Measurements from ENCODE around the gene ALOX5. TPM values are rescaled to one million over a fixed set of nuclear protein-coding genes. Genes with fewer than 3 reads are reported as not detected.
"Not testable (repeated sequence)": the region's sequence is repeated elsewhere in the genome, so short reads cannot be mapped to it uniquely, and the experiment has no call there.

Gene ALOX5
- total RNA-seq, 2 experiments from 2014 or later: 0.56 to 0.60 TPM

GRCh38 chr10:45471059-45471458, 97.0 kb downstream of the ALOX5 start:
- Mint-ChIP-seq H3K9me3 (peaks cover 3% of the 10 kb centered on the region), H3K4me3 (no peak overlapping the region), H3K4me1 (ENCODE audit: low read depth) (peaks cover 22% of the 10 kb centered on the region), H3K27ac (no peak overlapping the region), H3K36me3 (ENCODE audit: low read depth) (peaks cover 3% of the 10 kb centered on the region), H3K27me3 (no peaks in the 10 kb centered on the region)
- ChIA-PET POLR2A (no interaction called here), CTCF (no interaction called here)
- DNase-seq (no peak), ATAC-seq (no peak)
- TF ChIP-seq, protein P1, sequence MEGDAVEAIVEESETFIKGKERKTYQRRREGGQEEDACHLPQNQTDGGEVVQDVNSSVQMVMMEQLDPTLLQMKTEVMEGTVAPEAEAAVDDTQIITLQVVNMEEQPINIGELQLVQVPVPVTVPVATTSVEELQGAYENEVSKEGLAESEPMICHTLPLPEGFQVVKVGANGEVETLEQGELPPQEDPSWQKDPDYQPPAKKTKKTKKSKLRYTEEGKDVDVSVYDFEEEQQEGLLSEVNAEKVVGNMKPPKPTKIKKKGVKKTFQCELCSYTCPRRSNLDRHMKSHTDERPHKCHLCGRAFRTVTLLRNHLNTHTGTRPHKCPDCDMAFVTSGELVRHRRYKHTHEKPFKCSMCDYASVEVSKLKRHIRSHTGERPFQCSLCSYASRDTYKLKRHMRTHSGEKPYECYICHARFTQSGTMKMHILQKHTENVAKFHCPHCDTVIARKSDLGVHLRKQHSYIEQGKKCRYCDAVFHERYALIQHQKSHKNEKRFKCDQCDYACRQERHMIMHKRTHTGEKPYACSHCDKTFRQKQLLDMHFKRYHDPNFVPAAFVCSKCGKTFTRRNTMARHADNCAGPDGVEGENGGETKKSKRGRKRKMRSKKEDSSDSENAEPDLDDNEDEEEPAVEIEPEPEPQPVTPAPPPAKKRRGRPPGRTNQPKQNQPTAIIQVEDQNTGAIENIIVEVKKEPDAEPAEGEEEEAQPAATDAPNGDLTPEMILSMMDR (IDR thresholded peaks at IDR 0.05): no peak
- intact Hi-C loops (cut with micrococcal nuclease): no loop called here

DNA sequence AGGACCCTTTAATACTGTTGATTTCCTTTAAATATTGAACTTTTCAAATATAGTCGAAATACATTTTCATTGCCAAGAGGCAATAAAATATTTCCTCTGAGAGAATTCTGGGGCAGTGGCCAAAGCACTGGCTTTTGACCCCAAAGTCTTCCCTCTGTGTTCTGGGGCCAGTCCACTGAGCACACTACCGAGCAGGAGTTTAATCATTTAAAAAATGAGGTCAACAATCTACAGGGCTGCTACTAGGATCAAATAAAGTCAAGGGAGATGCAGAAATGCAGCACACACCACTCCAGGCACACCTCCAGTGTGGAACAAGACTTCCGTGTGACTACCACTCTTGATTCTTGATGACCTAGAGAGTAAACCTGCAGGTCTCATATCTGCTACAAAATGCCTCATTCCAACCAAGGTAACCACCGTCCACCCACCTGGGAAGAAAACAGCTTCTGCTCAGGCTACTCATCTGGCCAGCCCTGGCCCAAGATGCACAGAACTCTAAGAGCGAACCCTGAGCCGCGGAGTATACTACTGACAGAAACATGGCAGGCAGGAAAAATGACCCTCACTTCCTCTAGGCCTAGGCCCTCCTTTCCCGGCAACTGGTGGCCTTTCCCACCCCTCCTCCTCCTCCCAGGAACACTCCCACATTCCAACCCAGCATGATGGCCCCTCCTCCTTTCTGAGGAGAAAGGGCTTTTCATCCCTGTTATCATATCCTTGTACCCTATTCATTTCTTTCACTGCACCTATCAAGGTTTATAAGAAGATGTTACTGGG, 97.7 kb downstream of the ALOX5 start:
- POLR2A ChIA-PET: interaction anchor here (1.2 kb wide), 1 partner anchor 15 kb away, joined by 4 read pairs; no protein-coding TSS in a partner anchor
- Mint-ChIP-seq H3K36me3 (ENCODE audit: low read depth) (peaks cover 3% of the 10 kb centered on the region), H3K27ac (no peak overlapping the region), H3K4me3 (no peak overlapping the region), H3K9me3 (peaks cover 6% of the 10 kb centered on the region), H3K4me1 (ENCODE audit: low read depth) (peaks cover 22% of the 10 kb centered on the region), H3K27me3 (no peaks in the 10 kb centered on the region)
- DNase-seq (no peak), ATAC-seq (no peak)
- CTCF ChIA-PET: no interaction called here
- intact Hi-C loops (cut with micrococcal nuclease): no loop called here
- TF ChIP-seq, protein P1 (IDR thresholded peaks at IDR 0.05): no peak

DNA sequence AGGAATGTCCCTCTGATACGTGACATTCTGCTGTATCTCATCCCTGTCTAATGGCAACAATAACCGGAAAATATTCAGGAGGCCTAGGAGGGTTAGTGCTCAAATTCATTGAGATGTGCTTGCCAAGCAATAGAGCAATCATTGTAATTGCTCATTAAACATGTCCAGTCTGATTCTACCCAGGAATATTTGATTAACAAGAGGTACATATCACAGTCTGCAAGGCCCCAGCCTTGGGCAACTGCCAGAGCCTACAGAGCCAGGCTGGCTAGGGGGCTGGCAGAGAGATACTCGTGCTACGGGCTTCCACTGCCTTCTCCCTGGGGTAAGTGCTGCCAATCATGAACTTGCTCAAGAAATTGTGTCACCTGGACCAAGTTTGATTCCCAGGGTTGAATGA, 99.1 kb downstream of the ALOX5 start:
- ATAC-seq: no peak
- H3K4me1 Mint-ChIP-seq (ENCODE audit: low read depth): peaks cover 22% of the 10 kb centered on the region
- CTCF ChIA-PET: no interaction called here
- no peak for DNase-seq
- no peak overlapping the region for H3K27ac Mint-ChIP-seq
- peaks cover 9% of the 10 kb centered on the region for H3K36me3 Mint-ChIP-seq (ENCODE audit: low read depth)
- H3K27me3 Mint-ChIP-seq: no peaks in the 10 kb centered on the region
- TF ChIP-seq, protein P1 (IDR thresholded peaks at IDR 0.05): no peak
- H3K4me3 Mint-ChIP-seq: no peak overlapping the region
- POLR2A ChIA-PET: interaction anchor here (1.2 kb wide), 1 partner anchor 14 kb away, joined by 4 read pairs; no protein-coding TSS in a partner anchor
- peaks cover 16% of the 10 kb centered on the region for H3K9me3 Mint-ChIP-seq
- intact Hi-C loops (cut with micrococcal nuclease): no loop called here

GRCh38 chr10:45476559-45476958, 102.5 kb downstream of the ALOX5 start:
- Mint-ChIP-seq H3K36me3 (ENCODE audit: low read depth) (peaks cover 38% of the 10 kb centered on the region), H3K4me3 (no peak overlapping the region), H3K27ac (no peak overlapping the region), H3K4me1 (ENCODE audit: low read depth) (peaks cover 2% of the 10 kb centered on the region), H3K9me3 (peaks cover 36% of the 10 kb centered on the region), H3K27me3 (no peaks in the 10 kb centered on the region)
- TF ChIP-seq, protein P1 (IDR thresholded peaks at IDR 0.05): no peak
- CTCF ChIA-PET: interaction anchor here (1.3 kb wide), 1 partner anchor 11 kb away, joined by 4 read pairs; no protein-coding TSS in a partner anchor
- intact Hi-C loops (cut with micrococcal nuclease): no loop called here
- ATAC-seq (no peak), DNase-seq (no peak)
- POLR2A ChIA-PET: no interaction called here

DNA sequence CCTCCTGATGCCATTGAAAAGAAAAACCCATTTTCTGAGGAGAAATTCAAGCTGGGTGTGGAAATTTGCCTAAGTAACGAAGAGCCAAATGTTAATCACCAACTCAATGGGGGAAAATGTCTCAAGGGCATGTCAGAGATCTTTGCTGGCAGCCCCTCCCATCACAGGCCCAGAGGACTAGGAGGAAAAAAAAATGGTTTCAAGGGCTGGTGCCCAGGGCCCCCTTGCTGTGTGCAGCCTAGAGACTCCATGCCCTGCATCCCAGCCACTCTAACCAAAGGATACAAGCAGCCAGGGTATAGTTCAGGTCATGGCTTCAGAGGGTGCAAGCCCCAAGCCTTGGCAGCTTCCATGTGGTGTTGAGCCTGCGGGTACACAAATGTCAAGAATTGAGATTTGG, 106.3 kb downstream of the ALOX5 start:
- Mint-ChIP-seq H3K4me1 (ENCODE audit: low read depth) (no peaks in the 10 kb centered on the region), H3K27me3 (no peaks in the 10 kb centered on the region), H3K36me3 (ENCODE audit: low read depth) (peaks cover 56% of the 10 kb centered on the region), H3K27ac (no peak overlapping the region), H3K9me3 (peaks cover 38% of the 10 kb centered on the region), H3K4me3 (no peak overlapping the region)
- POLR2A ChIA-PET: no interaction called here
- intact Hi-C loops (cut with micrococcal nuclease): no loop called here
- CTCF ChIA-PET: interaction anchor here (0.8 kb wide), 1 partner anchor 13 kb away, joined by 3 read pairs; no protein-coding TSS in a partner anchor
- ATAC-seq (no peak), DNase-seq (no peak)
- TF ChIP-seq, protein P1 (IDR thresholded peaks at IDR 0.05): no peak

GRCh38 chr10:45481100-45481499, 107.1 kb downstream of the ALOX5 start:
- H3K27ac Mint-ChIP-seq; H3K4me1 Mint-ChIP-seq (ENCODE audit: low read depth); H3K27me3 Mint-ChIP-seq; H3K4me3 Mint-ChIP-seq; DNase-seq; POLR2A ChIA-PET; ATAC-seq; intact Hi-C loops (cut with micrococcal nuclease): not testable (repeated sequence)
- CTCF ChIA-PET: interaction anchor here (0.8 kb wide), 1 partner anchor 12 kb away, joined by 3 read pairs; no protein-coding TSS in a partner anchor
- Mint-ChIP-seq H3K9me3 (peaks cover 35% of the 10 kb centered on the region), H3K36me3 (ENCODE audit: low read depth) (peaks cover 55% of the 10 kb centered on the region)

All from activated CD8-positive, alpha-beta T cell treated with anti-CD3 and anti-CD28 coated beads for 36 hours (primary cell).